Liver (tissue), 9 donors: ENCODE data around the gene PASK. TPM values are rescaled to one million over a fixed set of nuclear protein-coding genes. Genes with fewer than 3 reads are reported as not detected.

Experiments used
- DNase-seq: peaks from one replicate; pipeline ENCODE4 v3.0.0-alpha.2; 2017; ENCODE audit warnings: low spot score
- H3K27ac ChIP-seq, 2 donors: one replicate each; pipeline ENCODE4 v1.7.0; 2013; ENCODE audit warnings: inconsistent platforms in 2 of 2, low read length in 2 of 2, control low read depth in 1 of 2, low read depth in 1 of 2, mild to moderate bottlenecking in 1 of 2
- H3K27me3 ChIP-seq, 4 donors: one replicate each; pipeline versions ENCODE4 v1.6.1 to v1.7.0; 2013; ENCODE audit warnings: low read length in 3 of 4, inconsistent platforms in 1 of 4, mild to moderate bottlenecking in 1 of 4, moderate library complexity in 1 of 4; ENCODE audit not compliant: control insufficient read depth in 4 of 4, insufficient read depth in 4 of 4
- H3K36me3 ChIP-seq, 4 donors: one replicate each; pipeline versions ENCODE4 v1.6.1 to v1.7.0; 2013; ENCODE audit warnings: low read length in 3 of 4, mild to moderate bottlenecking in 3 of 4, low read depth in 1 of 4, moderate library complexity in 1 of 4; ENCODE audit not compliant: control insufficient read depth in 4 of 4, insufficient read depth in 3 of 4
- H3K4me1 ChIP-seq, 4 donors: one replicate each; pipeline versions ENCODE4 v1.6.1 to v1.7.0; 2013; ENCODE audit warnings: low read length in 3 of 4, mild to moderate bottlenecking in 3 of 4, moderate library complexity in 1 of 4; ENCODE audit not compliant: control insufficient read depth in 4 of 4, insufficient read depth in 4 of 4
- H3K4me3 ChIP-seq, 3 donors: one replicate each; pipeline versions ENCODE4 v1.6.1 to v1.7.0; 2013; ENCODE audit warnings: low read length in 3 of 3, control low read depth in 1 of 3, low read depth in 1 of 3, mild to moderate bottlenecking in 1 of 3
- H3K9ac ChIP-seq, 2 donors: one replicate each; pipeline ENCODE4 v1.7.0; 2013; ENCODE audit warnings: low read length in 2 of 2, mild to moderate bottlenecking in 2 of 2, moderate library complexity in 2 of 2, control low read depth in 1 of 2, low read depth in 1 of 2
- H3K9me3 ChIP-seq, 4 donors: one replicate each; pipeline versions ENCODE4 v1.6.1 to v1.7.0; 2013; ENCODE audit warnings: low read length in 3 of 4; ENCODE audit not compliant: control insufficient read depth in 4 of 4
- EGR1 ChIP-seq, 2 donors: IDR thresholded peaks; 2 replicates each; pipeline ENCODE4 v1.6.1; 2016 to 2018; ENCODE audit warnings: antibody characterized with exemption in 2 of 2, low read depth in 2 of 2
- FOXA1 ChIP-seq: IDR thresholded peaks from 2 replicates; pipeline ENCODE4 v1.6.1; 2016; ENCODE audit warnings: antibody characterized with exemption
- FOXA2 ChIP-seq: IDR thresholded peaks from 2 replicates; pipeline ENCODE4 v1.6.1; 2016; ENCODE audit warnings: antibody characterized with exemption
- GABPA ChIP-seq, 2 donors: IDR thresholded peaks in 1 of 2; conservative IDR thresholded peaks in 1 of 2; 2 replicates each; pipeline ENCODE4 v1.6.1; 2016; ENCODE audit warnings: antibody characterized with exemption in 2 of 2, mild to moderate bottlenecking in 1 of 2, moderate library complexity in 1 of 2
- HNF4A ChIP-seq, 2 donors: conservative IDR thresholded peaks; 2 replicates each; pipeline ENCODE4 v1.6.1; 2016; ENCODE audit warnings: antibody characterized with exemption in 2 of 2, mild to moderate bottlenecking in 2 of 2
- HNF4G ChIP-seq: IDR thresholded peaks from 2 replicates; pipeline ENCODE4 v1.6.1; 2016; ENCODE audit warnings: antibody characterized with exemption
- JUND ChIP-seq, 2 donors: IDR thresholded peaks; 2 replicates each; pipeline ENCODE4 v1.6.1; 2016; ENCODE audit warnings: antibody characterized with exemption in 2 of 2
- MAX ChIP-seq: IDR thresholded peaks from 2 replicates; pipeline ENCODE4 v1.6.1; 2016; ENCODE audit warnings: antibody characterized with exemption
- NR2F2 ChIP-seq: IDR thresholded peaks from 2 replicates; pipeline ENCODE4 v1.6.1; 2016; ENCODE audit warnings: antibody characterized with exemption
- RAD21 ChIP-seq, 2 donors: IDR thresholded peaks; 2 replicates each; pipeline ENCODE4 v1.6.1; 2016; ENCODE audit warnings: antibody characterized with exemption in 2 of 2, mild to moderate bottlenecking in 2 of 2
- REST ChIP-seq: IDR thresholded peaks from 2 replicates; pipeline ENCODE4 v1.6.1; 2016; ENCODE audit warnings: antibody characterized with exemption, mild to moderate bottlenecking
- RXRA ChIP-seq, 2 donors: IDR thresholded peaks; 2 replicates each; pipeline ENCODE4 v1.6.1; 2017 to 2018; ENCODE audit warnings: antibody characterized with exemption in 2 of 2, mild to moderate bottlenecking in 1 of 2
- SP1 ChIP-seq: IDR thresholded peaks from 2 replicates; pipeline ENCODE4 v1.6.1; 2018; ENCODE audit warnings: antibody characterized with exemption, mild to moderate bottlenecking
- TAF1 ChIP-seq: conservative IDR thresholded peaks from 2 replicates; pipeline ENCODE4 v1.6.1; 2016; ENCODE audit warnings: antibody characterized with exemption, mild to moderate bottlenecking
- YY1 ChIP-seq: IDR thresholded peaks from 2 replicates; pipeline ENCODE4 v1.6.1; 2016; ENCODE audit warnings: antibody characterized with exemption, mild to moderate bottlenecking
- WGBS: extraction: QIAGEN DNeasy Blood & Tissue Kit; methylation state at CpG from one replicate; pipeline ENCODE4 v1.1.7; 2013; 5-methylcytosine and 5-hydroxymethylcytosine counted together
- polyA plus RNA-seq, 2 donors: library from polyadenylated mRNA; stranded (reverse) in 1 of 2; unstranded in 1 of 2; fragments of 200-250 nt in 1 of 2; fragments of >200 nt in 1 of 2; fragmentation: Nextera tagmentation in 1 of 2; extraction: Ambion mirVana in 1 of 2; gene quantifications; one replicate each; pipeline versions ENCODE4 v1.2.1 to v1.2.3, GENCODE V29; 2013 to 2015
- total RNA-seq, 2 donors: library from RNA; depleted of rRNA; stranded (reverse); fragments of >200 nt; gene quantifications; one replicate each; pipeline ENCODE4 v1.2.3, GENCODE V29; 2014
- TF ChIP-seq, protein P1 (sequence below): IDR thresholded peaks from 2 replicates; pipeline ENCODE4 v1.6.1; 2016; ENCODE audit warnings: antibody characterized with exemption
- TF ChIP-seq, protein P2 (sequence below): IDR thresholded peaks from 2 replicates; pipeline ENCODE4 v1.6.1; 2016; ENCODE audit warnings: antibody characterized with exemption
- TF ChIP-seq, protein P3 (sequence below): fragments of 150-350 bp; IDR thresholded peaks from 2 replicates; pipeline ENCODE4 v1.5.1; 2017; ENCODE audit warnings: improper control_type of control experiment, low read depth, low read length; ENCODE audit not compliant: missing input control
- donor health status: healthy.
- donor health status: healthy.
- donor health status: healthy.
- donor health status: healthy.
- donor health status: healthy.

The PASK gene
- total and polyA plus RNA-seq, 4 donors, result 0.96 to 8.8 (median 2.9) TPM

DNA sequence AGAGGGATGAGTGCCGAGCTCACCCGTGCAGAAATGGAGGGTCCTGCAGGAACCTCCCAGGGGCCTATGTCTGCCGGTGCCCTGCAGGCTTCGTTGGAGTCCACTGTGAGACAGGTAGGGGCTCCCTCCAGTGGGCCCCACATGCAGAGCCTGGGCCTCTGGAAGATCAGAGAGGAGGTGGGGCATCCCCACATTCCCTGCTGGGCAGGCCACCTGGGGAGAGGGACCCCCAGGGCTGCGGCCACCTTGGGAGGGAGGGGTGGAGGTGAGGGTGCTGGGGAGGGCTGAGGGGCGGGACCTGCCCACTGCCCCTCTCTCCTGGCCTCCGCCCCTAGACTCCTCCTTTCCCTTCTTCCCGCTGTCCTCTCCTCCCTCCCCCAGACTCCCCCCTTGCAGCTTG, 85.7 kb downstream of the PASK start:
- Histone ChIP-seq H3K9me3 (no peaks in the 10 kb centered on the region), H3K27ac (no peak overlapping the region), H3K4me3 (no peak overlapping the region), H3K27me3 (no peaks in the 10 kb centered on the region), H3K9ac (no peak overlapping the region), H3K4me1 (no peaks in the 10 kb centered on the region), H3K36me3 (peaks cover 0 to 31% (median 5%) of the 10 kb centered on the region in 4 donors)
- TF ChIP-seq NR2F2, result no peak
- no peak for TF ChIP-seq FOXA1
- TF ChIP-seq HNF4G, result no peak
- no peak for TF ChIP-seq HNF4A (conservative IDR thresholded peaks at IDR 0.05)
- TF ChIP-seq MAX, result no peak
- TF ChIP-seq JUND (IDR thresholded peaks at IDR 0.05), result no peak
- TF ChIP-seq RAD21 (IDR thresholded peaks at IDR 0.05), result no peak
- no peak for TF ChIP-seq SP1
- TF ChIP-seq FOXA2, result no peak
- no peak for TF ChIP-seq RXRA (IDR thresholded peaks at IDR 0.05)
- TF ChIP-seq TAF1, result no peak
- TF ChIP-seq REST, result no peak
- no peak for TF ChIP-seq YY1
- TF ChIP-seq, protein P1, sequence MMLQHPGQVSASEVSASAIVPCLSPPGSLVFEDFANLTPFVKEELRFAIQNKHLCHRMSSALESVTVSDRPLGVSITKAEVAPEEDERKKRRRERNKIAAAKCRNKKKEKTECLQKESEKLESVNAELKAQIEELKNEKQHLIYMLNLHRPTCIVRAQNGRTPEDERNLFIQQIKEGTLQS, result no peak
- no peak for TF ChIP-seq EGR1 (IDR thresholded peaks at IDR 0.05; ENCODE audit: low read depth in 2 of 2)
- TF ChIP-seq, protein P2, sequence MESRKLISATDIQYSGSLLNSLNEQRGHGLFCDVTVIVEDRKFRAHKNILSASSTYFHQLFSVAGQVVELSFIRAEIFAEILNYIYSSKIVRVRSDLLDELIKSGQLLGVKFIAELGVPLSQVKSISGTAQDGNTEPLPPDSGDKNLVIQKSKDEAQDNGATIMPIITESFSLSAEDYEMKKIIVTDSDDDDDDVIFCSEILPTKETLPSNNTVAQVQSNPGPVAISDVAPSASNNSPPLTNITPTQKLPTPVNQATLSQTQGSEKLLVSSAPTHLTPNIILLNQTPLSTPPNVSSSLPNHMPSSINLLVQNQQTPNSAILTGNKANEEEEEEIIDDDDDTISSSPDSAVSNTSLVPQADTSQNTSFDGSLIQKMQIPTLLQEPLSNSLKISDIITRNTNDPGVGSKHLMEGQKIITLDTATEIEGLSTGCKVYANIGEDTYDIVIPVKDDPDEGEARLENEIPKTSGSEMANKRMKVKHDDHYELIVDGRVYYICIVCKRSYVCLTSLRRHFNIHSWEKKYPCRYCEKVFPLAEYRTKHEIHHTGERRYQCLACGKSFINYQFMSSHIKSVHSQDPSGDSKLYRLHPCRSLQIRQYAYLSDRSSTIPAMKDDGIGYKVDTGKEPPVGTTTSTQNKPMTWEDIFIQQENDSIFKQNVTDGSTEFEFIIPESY, result no peak
- TF ChIP-seq GABPA (IDR thresholded peaks at IDR 0.05 in 1 of 2, conservative IDR thresholded peaks at IDR 0.05 in 1 of 2), result no peak
- DNase-seq, result no peak
- WGBS, result 66% methylated on average over 8 of the region's 8 CpGs

- H3K36me3 ChIP-seq, result peaks cover 0 to 26% (median 5%) of the 10 kb centered on the region in 4 donors
- H3K27ac ChIP-seq, result no peak overlapping the region
- no peaks in the 10 kb centered on the region for H3K27me3 ChIP-seq
- no peak overlapping the region for H3K4me3 ChIP-seq
- TF ChIP-seq HNF4G (no peak), GABPA (IDR thresholded peaks at IDR 0.05 in 1 of 2, conservative IDR thresholded peaks at IDR 0.05 in 1 of 2) (no peak), FOXA1 (no peak), NR2F2 (no peak), TAF1 (no peak), JUND (IDR thresholded peaks at IDR 0.05) (no peak)
- TF ChIP-seq, protein P3, sequence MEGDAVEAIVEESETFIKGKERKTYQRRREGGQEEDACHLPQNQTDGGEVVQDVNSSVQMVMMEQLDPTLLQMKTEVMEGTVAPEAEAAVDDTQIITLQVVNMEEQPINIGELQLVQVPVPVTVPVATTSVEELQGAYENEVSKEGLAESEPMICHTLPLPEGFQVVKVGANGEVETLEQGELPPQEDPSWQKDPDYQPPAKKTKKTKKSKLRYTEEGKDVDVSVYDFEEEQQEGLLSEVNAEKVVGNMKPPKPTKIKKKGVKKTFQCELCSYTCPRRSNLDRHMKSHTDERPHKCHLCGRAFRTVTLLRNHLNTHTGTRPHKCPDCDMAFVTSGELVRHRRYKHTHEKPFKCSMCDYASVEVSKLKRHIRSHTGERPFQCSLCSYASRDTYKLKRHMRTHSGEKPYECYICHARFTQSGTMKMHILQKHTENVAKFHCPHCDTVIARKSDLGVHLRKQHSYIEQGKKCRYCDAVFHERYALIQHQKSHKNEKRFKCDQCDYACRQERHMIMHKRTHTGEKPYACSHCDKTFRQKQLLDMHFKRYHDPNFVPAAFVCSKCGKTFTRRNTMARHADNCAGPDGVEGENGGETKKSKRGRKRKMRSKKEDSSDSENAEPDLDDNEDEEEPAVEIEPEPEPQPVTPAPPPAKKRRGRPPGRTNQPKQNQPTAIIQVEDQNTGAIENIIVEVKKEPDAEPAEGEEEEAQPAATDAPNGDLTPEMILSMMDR, result no peak
- DNase-seq, result no peak
- no peaks in the 10 kb centered on the region for H3K9me3 ChIP-seq
- WGBS, result 80% methylated on average over 13 of the region's 13 CpGs
- H3K4me1 ChIP-seq, result no peaks in the 10 kb centered on the region
- H3K9ac ChIP-seq, result no peak overlapping the region
These were observed 86.2 kb downstream of the PASK start for GRCh38 chr2:241063093-241063551.
